Urothelium cell line (cell line): Measurements from ENCODE around the gene CD2BP2.
A peak's percentile ranks its signal among the peaks of the same experiment; 100 is the strongest.
"Not testable (repeated sequence)": the region's sequence is repeated elsewhere in the genome, so short reads cannot be mapped to it uniquely, and the experiment has no call there.

ENCODE experiments used
- DNase-seq: peaks from one replicate; pipeline ENCODE4 v3.0.0; 2011; ENCODE audit warnings: low spot score, mixed read lengths
- FAIRE-seq: peaks from 2 replicates; lab custom pipeline; 2011; peaks lifted over from hg19 to GRCh38; lab: Jason Lieb, UNC

CD2BP2 gene

DNA sequence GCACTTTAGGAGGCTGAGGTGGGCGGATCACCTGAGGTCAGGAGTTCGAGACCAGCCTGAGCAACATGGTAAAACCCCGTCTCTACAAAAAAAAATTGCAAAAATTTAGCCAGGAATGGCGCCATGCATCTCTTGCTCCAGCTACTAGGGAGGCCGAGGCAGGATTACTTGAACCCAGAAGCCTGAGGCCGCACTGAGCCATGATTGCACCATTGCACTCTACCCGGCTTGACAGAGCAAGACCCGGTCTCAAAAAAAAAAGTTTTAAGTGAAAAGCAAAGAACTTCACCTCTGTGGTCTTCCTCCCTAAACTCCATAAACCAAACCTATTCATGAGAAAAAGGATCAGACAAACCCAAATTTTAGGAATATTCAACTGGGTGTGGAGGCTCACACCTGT lies 7.0 kb downstream of the CD2BP2 start:
- FAIRE-seq, result no peak

GRCh38 chr16:30346286-30346685 lies 8.8 kb downstream of the CD2BP2 start:
- no peak for DNase-seq
- FAIRE-seq, result no peak

More for the DNA sequence above, 7.0 kb downstream of the CD2BP2 start:
- DNase-seq, result no peak

DNA sequence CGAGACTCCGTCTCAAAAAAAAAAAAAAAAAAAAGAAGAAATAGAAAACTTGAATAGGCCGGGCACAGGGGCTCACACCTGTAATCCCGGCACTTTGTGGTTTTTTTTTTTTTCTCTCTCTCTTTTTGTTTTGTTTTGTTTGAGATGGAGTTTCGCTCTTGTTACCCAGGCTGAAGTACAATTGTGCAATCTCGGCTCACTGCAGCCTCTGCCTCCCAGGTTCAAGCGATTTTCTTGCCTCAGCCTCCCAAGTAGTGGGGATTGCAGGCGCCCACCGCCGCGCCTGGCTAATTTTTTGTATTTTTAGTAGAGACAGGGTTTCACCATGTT lies 11.7 kb downstream of the CD2BP2 start:
- DNase-seq, FAIRE-seq: not testable (repeated sequence)

GRCh38 chr16:30342751-30343490 lies 12.2 kb downstream of the CD2BP2 start:
- DNase-seq (no peak), FAIRE-seq (no peak)

- not testable (repeated sequence) for DNase-seq, FAIRE-seq
Measured at GRCh38 chr16:30341971-30342370, 13.1 kb downstream of the CD2BP2 start.

GRCh38 chr16:30340621-30341020 lies 14.5 kb downstream of the CD2BP2 start:
- no peak for FAIRE-seq
- no peak for DNase-seq

DNA sequence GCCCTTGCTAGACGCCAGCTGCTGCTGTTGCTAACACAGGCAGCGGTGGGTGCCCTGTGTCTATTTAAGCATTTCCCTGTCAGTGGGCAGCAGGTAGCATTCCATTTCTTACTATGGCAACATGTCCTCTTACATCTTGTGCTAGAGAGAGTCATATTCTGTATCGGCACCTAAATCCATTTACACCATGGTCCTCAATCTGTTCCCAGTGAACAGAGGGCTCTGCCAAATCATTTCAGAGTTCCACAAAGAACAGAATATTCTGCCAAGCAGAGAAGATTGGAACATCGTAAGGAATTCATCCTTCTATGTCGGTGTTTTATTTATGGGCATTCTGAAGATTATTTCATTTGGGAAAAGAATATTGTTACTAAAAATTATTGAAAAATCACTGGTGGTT lies 16.4 kb downstream of the CD2BP2 start:
- not testable (repeated sequence) for FAIRE-seq, DNase-seq

GRCh38 chr16:30337964-30338357 lies 17.1 kb downstream of the CD2BP2 start:
- DNase-seq, FAIRE-seq: not testable (repeated sequence)

- FAIRE-seq, result no peak
- no peak for DNase-seq
Measured at GRCh38 chr16:30335598-30336474, 19.3 kb downstream of the CD2BP2 start.

GRCh38 chr16:30335028-30335597 lies 20.0 kb downstream of the CD2BP2 start:
- DNase-seq, result peak; percentile 62
- FAIRE-seq, result not testable (repeated sequence)

GRCh38 chr16:30334473-30334989 lies 20.6 kb downstream of the CD2BP2 start:
- FAIRE-seq, result not testable (repeated sequence)
- DNase-seq, result peak; percentile 54

DNA sequence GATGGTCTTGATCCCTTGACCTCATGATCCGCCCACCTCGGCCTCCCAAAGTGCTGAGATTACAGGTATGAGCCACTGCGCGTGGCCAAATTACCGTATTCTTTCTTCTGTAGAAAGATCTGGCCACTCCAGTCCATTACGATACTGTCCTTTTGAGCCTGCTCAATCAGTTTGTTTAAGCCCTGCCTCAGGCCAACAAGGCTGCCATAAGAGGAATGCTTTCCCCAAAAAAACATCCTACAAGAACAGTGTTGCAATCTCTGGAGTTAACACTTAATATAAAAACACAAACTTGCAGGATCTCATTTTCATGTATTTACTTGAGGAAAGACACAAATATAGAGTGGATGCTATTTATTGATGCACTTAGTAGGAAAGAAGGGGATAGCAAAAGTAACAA lies 30.9 kb downstream of the CD2BP2 start:
- DNase-seq, FAIRE-seq: not testable (repeated sequence)

DNA sequence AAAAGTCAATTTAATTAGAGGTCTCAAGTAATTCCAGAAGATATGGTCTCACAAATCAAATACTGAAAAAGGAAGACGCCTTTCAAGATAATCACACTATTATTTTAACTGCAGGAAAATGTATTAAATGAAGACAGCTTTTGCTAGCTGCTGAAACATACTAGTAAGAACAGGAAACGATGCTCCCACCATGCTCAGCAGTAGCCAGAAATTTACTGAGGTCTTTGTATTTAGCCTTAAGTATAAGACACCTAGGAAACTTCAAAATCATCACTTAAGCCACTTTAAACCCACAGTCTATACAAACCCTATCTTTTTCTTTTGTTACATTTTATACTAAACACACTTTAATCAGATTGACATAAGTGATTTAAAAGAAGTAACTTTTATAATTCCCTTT lies 36.5 kb downstream of the CD2BP2 start:
- FAIRE-seq, DNase-seq: not testable (repeated sequence)

DNA sequence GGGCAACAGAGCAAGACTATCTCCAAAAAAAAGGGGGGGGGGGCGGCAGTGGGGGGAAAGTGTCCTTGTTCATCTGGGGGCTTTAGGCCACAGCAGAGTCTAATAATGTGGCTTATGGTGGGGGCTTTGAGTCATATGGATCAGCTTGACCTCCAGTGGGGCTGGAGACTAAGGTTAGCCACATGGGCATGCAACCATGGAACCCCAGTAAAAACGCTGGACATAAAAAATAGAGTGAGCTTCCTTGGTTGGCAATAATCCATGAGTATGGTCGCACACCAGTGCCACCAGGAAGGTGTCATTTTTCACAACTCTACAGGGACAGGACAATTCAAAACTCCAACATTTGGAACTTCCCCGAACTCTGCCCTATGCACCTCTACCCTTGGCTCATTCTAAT lies 44.2 kb downstream of the CD2BP2 start:
- DNase-seq, FAIRE-seq: not testable (repeated sequence)

DNA sequence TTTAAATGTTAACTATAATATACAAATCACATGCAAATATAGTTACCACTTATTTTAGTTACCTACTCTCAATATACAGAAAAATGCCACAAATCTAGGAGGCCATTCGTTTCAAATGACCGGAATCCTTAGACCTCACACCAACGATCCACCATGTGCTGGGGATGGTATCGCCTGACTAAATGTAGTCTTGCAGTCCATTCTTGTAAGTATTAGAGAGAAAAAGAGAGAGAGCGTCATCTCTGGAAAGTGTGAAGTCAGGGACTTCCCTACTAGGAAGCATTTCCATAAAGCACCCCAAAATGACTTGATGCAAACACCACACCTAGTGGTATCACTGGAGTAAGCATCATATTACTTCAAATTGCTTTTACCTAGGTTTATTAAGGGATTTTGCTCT lies 45.9 kb downstream of the CD2BP2 start:
- DNase-seq, FAIRE-seq: not testable (repeated sequence)
